H1 (cell line): ENCODE data around the gene PDE4D.

Source experiments
- CHD2 ChIP-seq: IDR thresholded peaks from 2 replicates; pipeline ENCODE4 v1.6.1; 2012; ENCODE audit warnings: low read length, improper control_type of control experiment
- CTCF ChIP-seq, 3 experiments: IDR thresholded peaks; 1 replicate in 2 of 3; 2 replicates in 1 of 3; pipeline versions ENCODE4 v1.5.1 to v1.6.1; 2011; ENCODE audit warnings: low read length in 3 of 3, mild to moderate bottlenecking in 3 of 3, inconsistent platforms in 2 of 3, low read depth in 1 of 3, moderate library complexity in 1 of 3; ENCODE audit not compliant: insufficient read depth in 1 of 3; ENCODE audit errors: control extremely low read depth in 1 of 3
- EZH2 ChIP-seq: fragments of 200-600 bp; sonication (generic); IDR thresholded peaks from 2 replicates; pipeline ENCODE4 v1.7.1; 2012; ENCODE audit warnings: low read depth, mild to moderate bottlenecking, moderate library complexity, low read length, inconsistent platforms; ENCODE audit not compliant: severe bottlenecking
- RBBP5 ChIP-seq: IDR thresholded peaks from 2 replicates; pipeline ENCODE4 v1.7.1; 2012; ENCODE audit warnings: low read depth, mild to moderate bottlenecking, inconsistent platforms, low read length, moderate library complexity, borderline replicate concordance
- RNF2 ChIP-seq: fragments of 200-900, 300-1000 bp; sonication (generic); IDR thresholded peaks from 2 replicates; pipeline ENCODE4 v1.7.1; 2016; ENCODE audit warnings: borderline replicate concordance, low read depth, mild to moderate bottlenecking, antibody characterized with exemption, low read length; ENCODE audit not compliant: poor library complexity, severe bottlenecking; ENCODE audit errors: missing control alignments
- SIX5 ChIP-seq: IDR thresholded peaks from 2 replicates; pipeline ENCODE4 v1.6.1; 2011; ENCODE audit warnings: mild to moderate bottlenecking, low read depth, low read length
- SP1 ChIP-seq: IDR thresholded peaks from 2 replicates; pipeline ENCODE4 v1.6.1; 2011; ENCODE audit warnings: low read depth, low read length
- TCF12 ChIP-seq: IDR thresholded peaks from 2 replicates; pipeline ENCODE4 v1.6.1; 2011; ENCODE audit warnings: low read depth, mild to moderate bottlenecking, low read length

- TF ChIP-seq TCF12, result no peak
- TF ChIP-seq SP1, result no peak
- no peak for TF ChIP-seq CHD2
- TF ChIP-seq CTCF (IDR thresholded peaks at IDR 0.05; ENCODE audit: control extremely low read depth in 1 of 3, insufficient read depth in 1 of 3, low read depth in 1 of 3, low read length in 3 of 3), result no peak
- no peak for TF ChIP-seq SIX5
- no peak for TF ChIP-seq EZH2
- TF ChIP-seq RNF2, result no peak
- no peak for TF ChIP-seq RBBP5
These were observed 485.6 kb downstream of the PDE4D start for GRCh38 chr5:59407967-59408366.
